Left lung (tissue), 10 donors: ENCODE measurements around the gene SRCAP. TPM values are rescaled to one million over a fixed set of nuclear protein-coding genes. Genes with fewer than 3 reads are reported as not detected.
"Not testable (repeated sequence)": the region's sequence is repeated elsewhere in the genome, so short reads cannot be mapped to it uniquely, and the experiment has no call there.

Experiments
- ATAC-seq: fragments of 200-7000 bp; cut with Tn5 transposase; one replicate; pipeline ENCODE4 v1.9.1; 2020; ENCODE audit warnings: moderate library complexity
- DNase-seq, 4 donors: peaks; one replicate each; pipeline ENCODE4 v3.0.0-alpha.2; 2013 to 2020
- H3K27ac ChIP-seq, 2 donors: fragments of 200-600 bp; sonication (generic) in 1 of 2; one replicate each; pipeline versions ENCODE4 v1.5.0 to v1.8.0; 2020 to 2021
- H3K27me3 ChIP-seq, 2 donors: fragments of 200-600 bp; sonication (generic) in 1 of 2; one replicate each; pipeline versions ENCODE4 v1.5.0 to v1.8.0; 2020 to 2021
- H3K36me3 ChIP-seq, 2 donors: fragments of 200-600 bp; sonication (generic) in 1 of 2; one replicate each; pipeline versions ENCODE4 v1.5.0 to v1.8.0; 2020 to 2021
- H3K4me1 ChIP-seq, 2 donors: fragments of 200-600 bp; one replicate each; pipeline ENCODE4 v1.8.0; 2021
- H3K4me3 ChIP-seq, 2 donors: fragments of 200-600 bp; sonication (generic) in 1 of 2; one replicate each; pipeline versions ENCODE4 v1.5.0 to v1.8.0; 2020 to 2021; ENCODE audit warnings: mild to moderate bottlenecking in 1 of 2
- H3K9me3 ChIP-seq, 2 donors: fragments of 200-600 bp; sonication (generic) in 1 of 2; one replicate each; pipeline versions ENCODE4 v1.5.0 to v1.8.0; 2020 to 2021
- CTCF ChIP-seq, 2 donors: fragments of 200-600 bp; sonication (generic) in 1 of 2; IDR thresholded peaks; one replicate each; pipeline versions ENCODE4 v1.5.0 to v1.8.0; 2021; ENCODE audit warnings: antibody characterized with exemption in 2 of 2
- intact Hi-C, 2 donors: fragments of 100-400 bp; cut with DNase I; formaldehyde crosslinking; loops; one replicate each; pipeline versions ENCODE4 v1.11.2 to v1.14.2; 2022
- polyA plus RNA-seq, 6 donors: library from polyadenylated mRNA; unstranded; fragments of 120-200 nt; gene quantifications; one replicate each; pipeline ENCODE4 v1.2.1, GENCODE V29; 2013; ENCODE audit not compliant: insufficient read length in 6 of 6
- total RNA-seq, 2 donors: library from RNA; stranded (reverse); fragmentation: NEBNext Ultra II Directional; extraction: Animal tissue kit (Norgen Biotek cat#: 25700); gene quantifications; one replicate each; pipeline ENCODE4 v1.2.1, GENCODE V29; 2021
- donor health status: DM: no; HTN: yes; CAD: no.
- donor health status: DM: no; HTN: no; CAD: no.

SRCAP gene
- total and polyA plus RNA-seq, 8 donors, result 30.7 to 67.4 (median 40.6) TPM

DNA sequence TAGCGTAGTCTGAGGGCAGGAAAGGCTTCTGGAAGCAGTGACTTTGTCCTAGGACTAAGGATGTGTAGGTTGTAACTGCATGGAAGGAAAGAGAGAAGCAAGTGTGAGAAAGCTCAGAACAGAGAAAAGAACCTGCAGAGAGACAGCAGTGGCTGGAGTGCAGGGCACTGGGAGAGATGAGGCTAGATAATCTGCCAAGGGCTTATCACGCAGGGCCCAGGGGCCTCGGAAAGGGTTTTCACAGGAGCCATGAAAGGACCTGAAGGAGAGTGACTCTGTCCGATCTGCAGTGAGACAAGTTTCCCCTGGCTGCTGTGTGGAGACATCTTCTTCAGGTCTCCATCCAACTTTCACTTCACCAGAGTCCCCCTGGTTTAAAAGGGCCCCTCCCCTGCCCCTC lies 7.1 kb upstream of the SRCAP start:
- no peaks in the 10 kb centered on the region for H3K27me3 ChIP-seq
- intact Hi-C loops, result no loop called here
- DNase-seq (no peak), ATAC-seq (no peak)
- peaks cover 0 to 18% of the 10 kb centered on the region in 2 donors for H3K4me1 ChIP-seq
- no peak for TF ChIP-seq CTCF (IDR thresholded peaks at IDR 0.05)
- no peak overlapping the region for H3K27ac ChIP-seq
- H3K4me3 ChIP-seq, result no peak overlapping the region
- H3K9me3 ChIP-seq, result no peaks in the 10 kb centered on the region
- H3K36me3 ChIP-seq, result no peaks in the 10 kb centered on the region

DNA sequence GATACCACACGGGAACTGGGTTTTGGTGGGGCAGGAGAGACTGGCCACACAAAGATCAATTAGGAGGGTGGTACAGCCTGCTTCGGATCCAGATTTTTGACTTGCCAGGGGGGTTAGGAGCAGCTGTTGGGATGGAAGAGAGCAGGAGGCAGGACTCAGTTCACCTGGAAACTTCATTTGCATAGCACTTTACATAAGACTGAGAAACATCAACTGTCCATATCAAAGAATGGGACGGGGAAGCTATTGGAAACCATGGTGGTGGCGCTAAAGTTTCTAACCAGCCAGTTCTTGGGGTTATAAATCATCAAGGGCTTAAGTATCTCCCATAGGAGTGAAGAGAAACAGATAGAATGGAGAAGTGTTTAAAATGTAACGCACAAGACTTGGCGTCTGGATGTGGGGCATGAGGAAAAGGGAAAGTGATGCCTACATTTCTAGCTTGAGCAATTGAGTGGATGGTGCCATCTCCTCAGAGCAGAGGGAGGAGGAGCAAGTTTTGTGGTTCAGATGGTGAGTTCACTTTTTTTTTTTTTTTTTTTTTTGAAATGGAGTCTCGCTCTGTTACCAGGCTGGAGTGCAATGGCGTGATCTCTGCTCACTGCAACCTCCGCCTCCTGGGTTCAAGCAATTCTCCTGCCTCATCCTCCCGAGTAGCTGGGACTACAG lies 6.4 kb upstream of the SRCAP start:
- peak overlapping the region in 1 of 2 donors; percentile 58 for H3K27ac ChIP-seq
- TF ChIP-seq CTCF (IDR thresholded peaks at IDR 0.05), result no peak
- intact Hi-C loops, result no loop called here
- H3K27me3 ChIP-seq, result no peaks in the 10 kb centered on the region
- no peaks in the 10 kb centered on the region for H3K9me3 ChIP-seq
- no peak overlapping the region for H3K4me3 ChIP-seq
- no peak for ATAC-seq
- no peak for DNase-seq
- H3K4me1 ChIP-seq, result peaks cover 0 to 23% of the 10 kb centered on the region in 2 donors
- no peaks in the 10 kb centered on the region for H3K36me3 ChIP-seq

GRCh38 chr16:30694926-30695693 lies 3.9 kb upstream of the SRCAP start:
- no peaks in the 10 kb centered on the region for H3K27me3 ChIP-seq
- TF ChIP-seq CTCF (IDR thresholded peaks at IDR 0.05), result no peak
- intact Hi-C loops, result no loop called here

GRCh38 chr16:30696646-30697045 lies 2.3 kb upstream of the SRCAP start:
- DNase-seq, intact Hi-C loops, H3K9me3 ChIP-seq, H3K4me3 ChIP-seq, H3K27me3 ChIP-seq, ATAC-seq, H3K27ac ChIP-seq: not testable (repeated sequence)
- Histone ChIP-seq H3K4me1 (peaks cover 9 to 43% of the 10 kb centered on the region in 2 donors), H3K36me3 (peaks cover 4 to 19% of the 10 kb centered on the region in 2 donors)

More at GRCh38 chr16:30694926-30695693, 3.9 kb upstream of the SRCAP start:
- no peak for DNase-seq
- no peak for ATAC-seq
- Histone ChIP-seq H3K4me3 (no peak overlapping the region), H3K36me3 (peaks cover 0 to 3% of the 10 kb centered on the region in 2 donors), H3K4me1 (peaks cover 8 to 35% of the 10 kb centered on the region in 2 donors), H3K27ac (no peak overlapping the region), H3K9me3 (no peaks in the 10 kb centered on the region)

GRCh38 chr16:30697264-30698138 lies 1.5 kb upstream of the SRCAP start:
- H3K4me1 ChIP-seq, result peaks cover 9 to 43% of the 10 kb centered on the region in 2 donors
- DNase-seq (no peak), ATAC-seq (peak; percentile 91)
- intact Hi-C loops, result no loop called here
- TF ChIP-seq CTCF (IDR thresholded peaks at IDR 0.05), result no peak
- H3K4me3 ChIP-seq, result peak overlapping the region; percentile 88 to 95
- H3K27ac ChIP-seq, result peak overlapping the region; percentile 99 to 100
- peaks cover 4 to 26% of the 10 kb centered on the region in 2 donors for H3K36me3 ChIP-seq
- H3K9me3 ChIP-seq, result no peaks in the 10 kb centered on the region
- no peaks in the 10 kb centered on the region for H3K27me3 ChIP-seq
